ENCODE data around the gene SRD5A3.

SRD5A3 gene

GRCh38 chr4:55373461-55373860 is 27.4 kb downstream of the SRD5A3 start:
- no peak for DNase-seq (ENCODE audit: low spot score)
- no peak for FAIRE-seq

DNA sequence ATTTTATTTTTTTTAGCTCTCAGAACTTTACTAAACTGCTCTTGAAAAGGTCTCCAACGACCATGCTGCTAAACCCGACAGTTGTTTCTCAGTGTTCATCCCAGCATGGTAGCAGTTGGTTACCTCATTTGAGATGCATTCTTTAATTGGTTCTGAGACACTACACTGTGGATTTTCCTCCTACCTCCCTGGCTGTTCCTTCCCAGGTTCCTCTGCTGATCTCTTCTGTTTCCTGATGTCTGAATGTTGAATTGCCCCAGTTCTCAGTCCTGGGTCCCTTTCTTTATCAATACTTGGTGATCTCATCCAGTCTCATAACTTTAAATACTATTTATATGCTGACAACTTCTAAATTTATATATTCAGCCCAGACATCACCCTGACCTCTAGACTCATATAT is 30.7 kb downstream of the SRD5A3 start:
- FAIRE-seq (no peak), DNase-seq (ENCODE audit: low spot score) (no peak)

- FAIRE-seq (no peak), DNase-seq (ENCODE audit: low spot score) (no peak)
These were observed 32.8 kb downstream of the SRD5A3 start for GRCh38 chr4:55378617-55379467.

DNA sequence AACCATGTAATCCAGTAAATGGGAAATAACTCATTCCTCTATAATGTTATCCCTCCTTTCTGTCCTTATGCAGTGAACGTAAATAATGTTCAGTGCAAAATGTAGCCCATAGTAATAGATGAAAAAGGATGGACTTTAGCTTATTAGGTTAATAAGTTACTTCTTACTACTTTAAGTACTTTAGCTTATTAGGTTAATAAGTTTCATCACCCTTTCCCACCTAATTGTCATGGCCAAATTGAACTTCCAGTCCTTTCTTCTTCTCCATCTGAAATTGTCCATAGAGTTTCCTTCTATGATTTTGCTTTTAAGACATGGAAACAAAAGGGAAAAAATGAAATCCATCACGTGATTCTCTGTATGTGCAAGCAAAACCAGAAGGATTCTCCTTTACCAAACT is 34.5 kb downstream of the SRD5A3 start:
- DNase-seq (ENCODE audit: low spot score): no peak
- FAIRE-seq: no peak

- FAIRE-seq (no peak), DNase-seq (ENCODE audit: low spot score) (no peak)
These were observed 35.5 kb downstream of the SRD5A3 start for GRCh38 chr4:55381502-55381901.

- no peak for DNase-seq (ENCODE audit: low spot score)
- no peak for FAIRE-seq
These were observed 36.5 kb downstream of the SRD5A3 start for GRCh38 chr4:55382488-55383003.

GRCh38 chr4:55385201-55385649 is 39.2 kb downstream of the SRD5A3 start:
- FAIRE-seq (no peak), DNase-seq (ENCODE audit: low spot score) (no peak)

DNA sequence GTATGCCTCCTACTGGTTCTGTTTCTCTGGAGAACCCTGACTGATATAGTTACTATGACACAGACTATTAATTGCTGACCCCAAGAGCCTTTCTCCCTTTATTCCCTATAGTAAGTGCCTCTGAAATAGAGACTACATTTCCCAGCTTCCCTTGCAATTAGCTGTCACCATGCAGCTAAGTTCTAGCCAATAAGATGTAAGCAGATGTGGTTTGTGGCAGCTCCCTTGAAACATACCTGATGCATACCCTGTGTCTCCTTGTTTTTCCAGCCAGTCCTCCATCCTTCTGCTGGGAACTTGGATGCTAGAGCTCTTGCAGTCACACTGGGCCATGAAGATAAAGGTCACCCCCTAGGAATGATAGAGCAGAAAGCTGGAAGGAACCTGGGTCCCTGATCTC is 40.0 kb downstream of the SRD5A3 start:
- no peak for DNase-seq (ENCODE audit: low spot score)
- FAIRE-seq: no peak

- no peak for DNase-seq (ENCODE audit: low spot score)
- FAIRE-seq: no peak
These were observed 40.8 kb downstream of the SRD5A3 start for GRCh38 chr4:55386840-55387239.

DNA sequence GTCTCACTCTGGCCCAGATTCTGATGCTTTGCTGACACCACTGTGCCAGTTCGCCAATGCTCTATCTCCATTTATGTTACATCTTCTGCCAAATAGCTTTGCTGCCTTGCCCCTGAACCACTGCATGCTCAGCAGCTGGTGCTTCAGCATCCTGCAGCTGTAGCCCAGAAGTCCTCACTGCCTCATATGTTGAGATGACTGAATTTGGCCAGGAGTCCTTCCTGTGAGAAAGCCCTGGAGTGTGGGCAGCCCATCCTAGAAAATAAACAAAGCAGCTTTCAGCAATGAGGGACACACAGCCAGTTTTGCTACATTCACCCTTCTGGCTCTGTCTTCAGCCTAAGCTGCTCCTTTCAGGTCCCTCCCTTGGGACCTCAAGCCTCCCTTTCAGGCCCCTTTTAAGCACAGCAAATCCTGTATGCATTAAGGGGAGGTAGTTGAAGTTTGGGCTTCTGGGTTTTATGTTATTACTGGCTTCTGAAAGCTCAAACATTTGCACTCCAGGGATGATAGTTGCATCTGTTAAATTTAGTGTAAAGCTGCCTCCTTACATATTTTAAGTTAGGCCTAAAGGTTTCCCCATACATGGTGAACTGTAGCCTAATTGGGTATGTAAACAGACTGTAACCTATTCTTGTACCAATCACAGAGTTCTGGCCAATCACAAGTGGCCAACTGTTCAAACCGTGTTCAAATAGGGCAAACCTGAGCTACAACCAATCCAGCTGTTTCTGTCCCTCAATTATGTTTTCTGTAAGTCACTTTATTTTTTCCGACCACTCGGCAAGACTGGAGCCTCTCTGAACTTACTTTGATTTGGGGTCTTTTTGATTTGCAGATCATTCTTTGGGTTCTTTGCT is 47.6 kb downstream of the SRD5A3 start:
- FAIRE-seq (no peak), DNase-seq (ENCODE audit: low spot score) (no peak)

GRCh38 chr4:55395218-55395528 is 49.1 kb downstream of the SRD5A3 start:
- DNase-seq (ENCODE audit: low spot score) (no peak), FAIRE-seq (no peak)

GRCh38 chr4:55395529-55396307 is 49.7 kb downstream of the SRD5A3 start, which contains the start of gene TMEM165:
Gene TMEM165, plus strand, starts transcription at chr4:55395957. Its CDS starts 233 bp downstream, at chr4:55396190.
- DNase-seq (ENCODE audit: low spot score): peak; percentile 72

GRCh38 chr4:55396308-55397125 is 50.5 kb downstream of the SRD5A3 start:
- FAIRE-seq (no peak), DNase-seq (ENCODE audit: low spot score) (no peak)

More at GRCh38 chr4:55395529-55396307, 49.7 kb downstream of the SRD5A3 start, which contains the start of gene TMEM165:
- no peak for FAIRE-seq

- DNase-seq (ENCODE audit: low spot score) (no peak), FAIRE-seq (no peak)
These were observed 51.0 kb downstream of the SRD5A3 start for GRCh38 chr4:55397126-55397436.

- DNase-seq (ENCODE audit: low spot score) (peak; percentile 42), FAIRE-seq (peak; percentile 63)
These were observed 51.7 kb downstream of the SRD5A3 start for GRCh38 chr4:55397520-55398321.

DNA sequence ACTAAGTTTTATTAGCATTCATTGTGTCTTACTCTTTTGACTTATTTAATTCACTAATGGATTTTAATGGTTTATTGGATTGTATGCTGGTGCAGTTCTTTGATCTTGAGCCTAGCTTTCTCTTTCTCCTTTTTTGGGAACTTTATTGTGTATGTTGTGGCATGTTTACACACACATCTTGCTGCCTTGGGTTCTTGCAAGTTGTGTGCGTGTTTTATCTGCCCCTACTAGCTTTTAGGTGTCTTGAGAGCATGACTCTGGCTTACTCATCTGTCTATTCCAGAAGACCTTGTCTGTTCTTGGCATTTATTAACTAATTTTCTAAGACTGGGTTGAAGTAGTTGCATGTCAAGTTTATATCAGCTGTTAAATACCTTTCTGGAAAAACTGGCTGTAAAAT is 52.4 kb downstream of the SRD5A3 start:
- DNase-seq (ENCODE audit: low spot score): peak; percentile 76
- FAIRE-seq: peak; percentile 83

- FAIRE-seq (no peak), DNase-seq (ENCODE audit: low spot score) (peak; percentile 32)
These were observed 52.9 kb downstream of the SRD5A3 start for GRCh38 chr4:55398966-55399365.

DNA sequence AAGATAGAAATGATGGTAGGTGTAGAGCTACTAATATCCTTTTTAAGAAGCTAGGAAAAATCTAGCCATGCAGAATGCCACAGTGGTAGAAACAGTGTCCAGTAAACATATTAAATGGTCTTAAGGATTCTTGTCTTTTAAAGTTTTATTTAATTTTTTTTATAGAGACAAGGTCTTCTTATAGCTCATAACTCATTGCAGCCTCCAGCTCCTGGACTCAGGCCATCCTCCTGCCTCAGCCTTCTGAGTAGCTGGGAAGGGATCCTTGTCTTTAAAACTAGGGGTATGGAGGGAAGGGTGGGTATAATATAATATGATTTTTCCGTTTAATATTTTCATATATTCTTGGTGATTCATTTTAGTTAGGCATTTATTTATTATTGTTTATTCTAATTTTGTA is 53.5 kb downstream of the SRD5A3 start:
- FAIRE-seq: no peak
- no peak for DNase-seq (ENCODE audit: low spot score)

DNA sequence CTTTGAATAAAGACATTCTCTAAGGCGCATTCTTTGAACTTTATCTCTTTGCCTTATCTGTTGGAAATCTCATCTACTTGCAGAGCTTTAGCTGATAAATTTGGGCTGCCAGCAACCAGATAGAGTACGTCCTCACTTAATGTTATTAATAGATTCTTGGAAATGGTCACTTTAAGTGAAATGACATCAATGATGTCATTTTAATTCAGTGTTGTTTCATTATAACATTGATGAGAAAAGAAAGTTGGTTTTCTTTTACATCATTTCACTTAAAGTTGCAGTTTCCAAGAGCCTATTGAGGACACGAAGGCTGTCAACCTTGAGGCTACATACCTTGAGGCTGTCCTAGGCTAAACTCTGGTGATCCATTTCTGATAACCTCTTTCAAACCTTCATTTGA is 59.0 kb downstream of the SRD5A3 start:
- FAIRE-seq: no peak
- no peak for DNase-seq (ENCODE audit: low spot score)

GRCh38 chr4:55406545-55406944 is 60.5 kb downstream of the SRD5A3 start:
- DNase-seq (ENCODE audit: low spot score) (no peak), FAIRE-seq (no peak)
